HG03558 (cell line): ENCODE data around the gene TRAF3IP1.

ENCODE experiments used
- ATAC-seq: cut with Tn5 transposase; IDR thresholded peaks from one replicate; pipeline ENCODE4 v1.9.1; 2021; ENCODE audit warnings: moderate number of reproducible peaks; ENCODE audit not compliant: unreplicated experiment; ENCODE audit errors: extremely low read depth

Gene TRAF3IP1

DNA sequence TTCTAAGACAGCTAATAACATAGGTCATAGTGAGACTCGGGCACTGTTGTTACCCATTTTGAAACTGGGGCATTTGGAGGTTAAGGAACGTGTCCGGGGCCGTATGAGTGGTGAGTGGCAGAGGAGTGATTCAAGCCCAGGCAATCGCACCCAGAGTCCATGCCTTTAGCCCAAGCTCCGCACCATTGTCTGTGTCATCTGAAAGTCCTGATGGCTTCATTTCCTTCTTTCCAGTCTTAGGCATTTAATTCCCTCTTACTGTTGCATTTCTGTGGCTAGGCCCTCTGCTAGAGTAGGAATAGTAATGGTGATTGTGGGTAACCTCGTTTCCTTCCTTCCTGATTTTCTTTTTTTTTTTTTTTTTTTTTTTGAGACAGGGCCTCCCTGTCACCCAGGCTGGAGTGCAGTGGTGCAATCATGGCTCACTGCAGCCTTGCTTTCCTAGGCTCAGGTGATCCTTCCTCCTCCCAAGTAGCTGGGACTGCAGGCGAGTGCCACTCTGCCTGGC lies 56.6 kb downstream of the TRAF3IP1 start:
- ATAC-seq, result no peak

DNA sequence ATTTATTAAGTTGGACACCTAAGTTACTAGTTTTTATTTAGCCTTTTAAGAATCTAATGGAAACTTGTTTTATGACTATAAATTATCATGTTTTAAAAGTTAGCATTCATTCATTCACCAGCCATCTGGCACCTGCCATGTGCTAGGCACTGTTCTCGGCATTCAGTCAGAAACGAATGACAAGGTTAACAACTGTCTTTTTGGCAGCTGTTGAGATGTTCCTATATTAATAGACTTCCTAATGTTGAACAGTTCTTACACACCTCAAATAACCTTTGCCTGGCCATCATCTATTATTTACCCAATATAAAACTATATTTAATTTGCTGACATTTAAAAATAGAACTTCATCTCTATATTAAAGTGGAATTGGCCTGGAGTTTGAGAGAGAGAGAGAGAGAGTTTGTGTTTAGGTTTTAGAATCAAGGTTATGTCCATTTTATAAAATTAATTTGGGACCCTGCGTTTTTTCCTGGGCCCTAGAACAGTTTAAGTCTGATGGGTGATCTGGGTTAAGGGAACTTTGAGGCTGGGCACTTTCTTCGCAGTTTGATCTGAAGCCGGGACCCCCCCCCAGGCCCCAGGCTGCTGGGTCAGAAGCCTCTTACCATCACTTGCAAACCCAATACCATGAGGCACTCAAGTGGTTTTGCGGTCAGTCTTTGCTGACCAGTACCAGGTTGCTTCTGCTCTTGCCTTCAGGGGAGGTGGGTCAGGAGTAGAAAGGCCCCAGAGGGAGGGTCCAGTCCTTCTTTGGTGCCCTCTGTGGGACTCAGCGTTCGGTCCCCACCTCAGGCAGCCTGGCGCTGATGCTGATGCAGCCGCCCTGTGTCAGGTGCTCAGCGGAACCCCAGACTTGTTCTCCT lies 58.1 kb downstream of the TRAF3IP1 start:
- ATAC-seq, result no peak

DNA sequence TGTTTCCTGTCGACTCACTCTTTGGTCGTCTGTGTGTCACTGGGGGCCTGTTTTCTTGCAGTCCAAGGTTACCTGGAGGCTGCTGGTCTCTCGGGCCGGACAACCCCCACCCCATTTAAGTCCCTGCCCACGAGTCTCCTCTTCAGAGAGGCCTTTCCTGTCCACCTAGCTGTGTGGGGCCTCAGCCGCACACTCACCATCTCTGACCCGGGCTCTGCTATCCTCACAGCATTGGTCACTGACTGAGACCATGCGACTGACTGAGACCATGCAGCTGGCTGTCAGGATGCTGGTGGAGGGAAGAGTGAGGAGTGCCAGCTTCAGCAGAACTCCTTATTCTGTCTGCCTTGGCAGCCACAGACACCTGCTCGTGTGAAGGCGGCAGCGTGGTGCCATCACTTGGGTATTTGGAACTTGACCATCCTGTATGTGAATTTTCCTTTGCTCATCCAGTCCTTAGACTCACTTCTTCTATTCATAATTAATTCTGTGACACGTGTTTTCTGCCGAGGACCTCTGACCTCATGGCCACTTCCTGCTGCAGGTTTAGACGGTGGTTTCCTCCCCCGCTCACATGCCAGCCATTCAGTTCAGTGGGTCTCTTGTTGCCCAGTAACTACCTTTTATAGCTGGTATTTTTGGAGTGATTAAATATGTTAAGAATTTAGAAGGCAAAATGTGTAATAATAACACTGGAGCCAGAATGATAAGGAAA lies 58.9 kb downstream of the TRAF3IP1 start:
- ATAC-seq, result no peak

DNA sequence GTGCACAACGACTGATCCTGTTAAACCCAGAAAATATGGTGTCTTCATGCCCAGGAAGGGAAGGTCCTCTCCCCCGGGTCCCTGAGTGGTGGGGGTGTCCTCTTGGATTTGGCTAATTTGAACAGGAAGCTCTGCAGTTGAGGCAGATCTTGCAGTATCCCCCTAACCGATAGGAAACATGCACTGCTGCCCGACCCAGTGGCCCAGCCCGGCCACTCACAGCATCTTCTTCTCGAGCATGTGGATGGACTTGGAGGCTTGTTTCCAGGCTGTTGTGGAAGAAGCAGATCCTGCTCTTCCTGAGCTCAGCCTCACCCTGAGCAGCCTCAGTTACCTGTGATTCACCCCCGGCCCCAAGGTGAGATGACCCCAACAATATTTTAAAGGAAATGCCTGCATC lies 60.0 kb downstream of the TRAF3IP1 start:
- ATAC-seq, result no peak

GRCh38 chr2:238380785-238381184 lies 60.5 kb downstream of the TRAF3IP1 start:
- ATAC-seq, result no peak

DNA sequence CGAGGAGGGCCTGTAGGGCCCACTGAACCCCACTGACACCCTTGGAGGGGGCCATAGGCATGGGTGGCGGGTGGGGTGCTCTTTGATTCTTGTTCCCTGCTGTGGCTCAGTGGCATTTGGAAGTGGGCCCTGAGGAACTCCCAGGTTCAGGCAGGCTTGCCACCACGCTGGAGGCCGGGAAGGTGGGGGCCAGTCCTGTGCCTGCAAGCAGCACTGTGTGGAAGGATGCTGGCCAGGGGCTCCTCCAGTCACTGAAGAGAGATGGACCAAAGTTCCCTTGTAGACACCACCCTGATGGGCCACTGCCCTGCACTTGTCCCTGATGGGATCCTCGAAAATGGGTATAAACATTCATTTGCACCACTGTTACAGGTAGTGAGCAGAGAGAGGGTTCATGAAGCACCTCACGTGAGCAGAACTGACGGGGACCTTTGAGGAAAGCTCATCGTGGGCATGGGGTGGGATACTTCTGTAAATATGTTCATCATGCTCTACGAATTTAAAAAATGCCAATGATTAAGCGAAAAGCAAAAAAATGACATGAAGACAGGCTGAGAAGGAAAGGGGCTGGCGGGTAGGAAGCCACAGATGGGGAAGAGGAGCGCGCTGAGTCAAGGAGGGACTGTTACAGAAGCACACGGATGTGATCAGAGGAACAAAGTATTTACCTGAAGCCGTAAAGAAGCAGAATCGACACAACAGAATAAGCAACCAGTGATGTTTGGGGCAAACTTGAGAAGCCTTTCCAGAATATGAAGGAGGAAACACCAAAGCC lies 61.2 kb downstream of the TRAF3IP1 start:
- no peak for ATAC-seq

DNA sequence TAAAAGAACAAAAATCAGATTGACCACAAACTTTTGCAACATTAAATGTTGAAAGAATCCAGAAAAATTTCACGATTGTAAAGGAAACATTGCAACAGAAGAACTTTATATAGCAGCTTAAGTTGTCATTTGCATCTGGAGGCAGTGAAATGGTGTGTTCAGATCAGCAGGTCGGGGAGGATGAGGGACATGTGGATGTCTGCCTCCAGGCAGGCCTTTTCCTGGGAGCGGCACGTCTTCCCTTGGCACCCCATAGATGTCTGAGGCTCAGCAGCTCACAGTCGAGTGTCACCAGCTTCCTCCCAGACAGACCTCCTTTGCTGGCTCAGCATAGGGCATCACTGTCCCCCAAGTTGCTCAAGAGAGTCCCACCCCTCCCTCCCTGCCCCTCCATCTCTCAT lies 62.1 kb downstream of the TRAF3IP1 start:
- ATAC-seq, result no peak

- ATAC-seq, result no peak
These were observed 62.8 kb downstream of the TRAF3IP1 start for GRCh38 chr2:238383135-238383534.

DNA sequence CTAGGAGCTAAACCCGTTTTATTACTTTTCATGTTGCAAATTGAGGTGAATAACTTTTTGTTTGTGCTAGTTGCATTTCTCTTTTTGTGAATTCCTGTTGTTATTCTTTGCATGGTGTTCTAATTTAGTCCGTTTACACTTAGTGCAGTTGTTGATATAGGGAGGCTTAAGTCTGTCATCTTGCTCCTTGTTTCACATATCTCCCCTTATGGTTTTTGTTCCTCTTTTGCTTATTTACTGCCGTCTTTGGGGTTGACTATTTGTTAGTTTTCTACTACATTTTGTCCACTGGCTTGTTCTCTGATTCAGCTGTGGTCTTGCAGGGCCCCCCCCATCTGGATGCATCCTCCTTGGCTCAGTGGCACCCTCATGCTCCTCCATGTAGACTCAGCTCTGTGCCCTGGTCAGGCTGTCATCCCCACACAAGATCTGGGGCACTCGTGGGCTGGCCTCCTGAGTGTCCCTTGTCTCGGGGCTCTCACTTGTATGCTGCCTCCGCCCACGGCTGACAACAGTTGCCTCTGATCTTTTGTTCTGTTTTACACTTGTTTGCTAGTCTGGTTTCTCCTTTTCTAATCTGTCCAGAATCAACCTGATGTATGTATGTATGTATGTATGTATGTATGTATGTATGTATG lies 63.5 kb downstream of the TRAF3IP1 start:
- ATAC-seq, result no peak

- ATAC-seq, result no peak
These were observed 67.0 kb downstream of the TRAF3IP1 start for GRCh38 chr2:238387332-238387731.

GRCh38 chr2:238388794-238389193 lies 68.5 kb downstream of the TRAF3IP1 start:
- no peak for ATAC-seq

DNA sequence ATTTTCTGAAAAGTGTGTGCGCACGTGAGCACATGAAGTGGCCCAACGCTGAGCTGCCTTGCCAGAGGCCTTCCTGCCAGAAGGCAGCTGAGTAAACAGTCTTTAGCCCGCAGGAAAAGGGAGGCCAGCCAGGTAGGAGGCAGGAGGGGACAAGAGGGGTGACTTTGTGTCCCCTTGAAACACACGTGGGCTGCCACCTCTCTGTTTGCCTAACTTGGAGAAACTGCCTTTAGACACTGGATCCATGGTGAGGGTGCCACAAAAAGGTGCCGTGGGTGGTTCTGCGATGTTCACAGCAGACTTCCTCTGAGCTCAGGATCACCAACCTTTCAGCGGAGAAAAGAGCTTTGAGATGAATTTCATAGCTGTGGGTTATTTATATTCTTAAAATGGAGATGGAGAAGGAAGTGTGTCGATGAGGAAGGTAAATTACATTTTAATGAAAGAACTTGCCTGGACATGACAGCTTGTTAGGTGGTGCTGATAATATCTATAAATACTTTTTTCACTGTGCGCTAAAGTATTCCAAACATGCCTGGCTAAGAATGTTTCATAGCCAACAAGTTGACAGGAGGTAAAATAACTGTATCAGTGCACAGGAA lies 69.8 kb downstream of the TRAF3IP1 start:
- ATAC-seq, result no peak

- no peak for ATAC-seq
These were observed 70.8 kb downstream of the TRAF3IP1 start for GRCh38 chr2:238391042-238391689.

DNA sequence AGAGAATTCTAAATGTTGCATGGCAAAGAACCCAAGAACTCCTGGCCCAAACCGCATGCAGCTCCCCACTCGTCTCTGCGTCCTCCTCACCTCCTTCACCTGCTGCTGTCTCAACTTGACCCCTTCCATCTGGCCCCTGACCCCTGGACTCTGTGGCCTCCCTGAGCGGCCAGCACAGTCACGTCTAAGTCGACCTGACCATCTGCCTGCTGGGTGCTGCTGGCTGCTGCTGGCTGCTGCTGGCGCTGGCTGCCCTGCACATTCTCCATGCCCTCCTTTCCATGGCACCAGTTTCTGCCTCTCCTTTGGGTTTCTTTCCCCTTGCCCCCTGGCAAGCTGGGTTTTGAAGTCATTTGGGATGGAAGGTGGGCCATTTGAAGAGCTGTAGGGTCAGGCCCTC lies 76.3 kb downstream of the TRAF3IP1 start:
- ATAC-seq, result no peak

GRCh38 chr2:238397356-238397755 lies 77.0 kb downstream of the TRAF3IP1 start:
- ATAC-seq, result no peak

DNA sequence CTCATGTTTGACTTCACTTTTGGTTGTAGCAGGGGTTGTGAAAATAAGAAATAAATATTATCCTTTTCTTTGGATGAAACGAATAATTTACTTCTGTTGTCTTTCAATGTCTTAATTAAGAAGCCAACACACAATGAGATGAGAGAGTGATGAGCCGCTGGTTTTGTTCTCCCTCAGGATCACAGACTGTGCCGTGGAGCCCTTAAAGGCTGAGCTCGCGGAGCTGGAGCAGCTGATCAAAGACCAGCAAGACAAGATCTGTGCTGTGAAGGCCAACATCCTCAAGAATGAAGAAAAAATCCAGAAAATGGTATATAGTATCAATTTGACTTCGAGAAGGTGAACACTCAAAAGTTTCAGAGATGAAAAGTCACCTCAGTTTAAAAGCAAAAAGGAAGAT lies 78.3 kb downstream of the TRAF3IP1 start:
- no peak for ATAC-seq

DNA sequence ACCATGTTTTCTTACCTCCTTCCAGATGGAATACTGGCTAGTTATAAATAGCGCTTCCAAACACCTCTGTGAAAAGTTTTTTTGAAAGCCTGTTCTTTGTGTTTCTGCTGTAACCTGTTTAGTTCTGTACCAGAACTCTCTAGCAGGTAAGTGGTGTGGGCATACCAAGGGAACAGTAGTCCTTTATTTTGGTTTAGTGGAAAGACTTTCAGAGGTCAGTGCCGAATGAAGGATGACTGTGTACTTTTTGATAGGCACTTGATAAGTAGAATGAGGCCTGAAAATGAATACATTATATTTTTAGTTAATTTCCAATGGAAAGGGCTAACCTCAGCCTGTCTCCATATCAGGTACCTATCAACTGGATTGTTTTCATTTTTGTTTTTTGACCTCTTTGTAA lies 78.8 kb downstream of the TRAF3IP1 start:
- ATAC-seq, result no peak

DNA sequence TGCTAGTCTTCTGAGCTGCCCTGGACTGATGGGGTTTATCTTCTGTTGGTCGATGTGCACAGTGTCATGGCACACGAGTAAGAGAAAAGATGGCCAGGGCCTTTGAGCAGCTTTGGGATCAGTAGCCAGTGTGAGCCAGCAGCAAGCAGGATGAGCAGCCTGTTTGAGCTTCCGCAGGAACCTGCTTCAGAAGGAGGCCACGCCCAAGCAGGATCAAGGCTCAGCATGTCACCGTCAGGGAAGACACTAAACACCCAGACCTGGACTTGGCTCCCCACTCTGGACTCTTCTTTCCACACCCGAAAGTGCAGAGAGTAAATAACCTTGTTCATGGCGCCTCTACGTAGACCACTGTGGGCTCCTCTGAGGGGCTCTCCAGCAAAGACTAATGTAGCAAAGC lies 81.2 kb downstream of the TRAF3IP1 start:
- ATAC-seq, result no peak

DNA sequence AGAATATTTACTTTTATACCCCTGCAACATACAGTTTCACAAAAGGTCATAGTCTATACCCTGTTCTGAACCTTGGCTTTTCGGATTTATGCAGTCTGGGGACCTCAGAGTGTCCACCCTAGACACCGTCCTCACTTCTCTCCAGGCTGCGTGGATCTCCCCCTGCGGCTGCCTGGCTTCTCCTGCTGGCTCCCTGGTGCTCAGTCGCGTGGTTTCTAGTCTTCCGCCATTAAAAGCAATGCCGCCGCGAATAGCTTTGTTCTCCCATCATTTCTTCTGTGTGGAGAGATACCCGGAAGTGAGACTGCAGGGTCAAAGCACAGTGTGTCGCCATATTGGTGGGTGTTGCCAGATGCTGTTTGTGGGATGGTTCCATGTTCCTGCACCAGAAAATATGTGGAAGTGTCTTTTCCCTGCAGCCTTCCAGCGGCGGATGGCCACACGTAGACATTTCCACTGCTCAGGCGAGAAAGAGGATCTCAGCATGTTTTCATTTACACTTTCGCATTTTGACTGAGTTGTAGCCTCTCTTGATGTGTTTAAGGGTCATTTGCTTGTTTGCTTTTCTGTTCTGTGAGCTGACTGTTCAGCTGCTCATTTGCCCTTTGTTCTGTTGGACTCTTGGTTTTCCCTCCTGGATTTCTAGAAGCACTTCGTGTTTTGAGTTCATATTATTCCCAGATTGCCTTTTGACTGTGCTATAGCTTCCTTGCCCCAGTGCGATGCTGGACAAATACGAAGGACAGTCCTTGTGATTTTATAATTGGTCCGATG lies 83.5 kb downstream of the TRAF3IP1 start:
- no peak for ATAC-seq
